DND-41 (cell line): ENCODE data around the gene NUBPL.
A peak's percentile ranks its signal among the peaks of the same experiment; 100 is the strongest.
"Not testable (repeated sequence)": the region's sequence is repeated elsewhere in the genome, so short reads cannot be mapped to it uniquely, and the experiment has no call there.

Source experiments
- ATAC-seq: fragments of 200-7000 bp; cut with Tn5 transposase; 3 replicates; pipeline ENCODE4 v1.9.1; 2021; ENCODE audit warnings: low read depth; ENCODE audit not compliant: insufficient read depth
- DNase-seq: peaks from one replicate; pipeline ENCODE4 v3.0.0-alpha.2; 2020
- H2AFZ ChIP-seq: 2 replicates; pipeline ENCODE4 v1.6.0; 2012; ENCODE audit warnings: low read depth, low read length
- H3K27ac ChIP-seq: 2 replicates; pipeline ENCODE4 v1.5.1; 2012; ENCODE audit warnings: low read length, inconsistent platforms
- H3K27me3 ChIP-seq: fragments of 200-600 bp; sonication (generic); 2 replicates; pipeline ENCODE4 v1.6.0; 2012; ENCODE audit warnings: low read length, mild to moderate bottlenecking, inconsistent platforms; ENCODE audit not compliant: insufficient read depth, poor library complexity
- H3K36me3 ChIP-seq: 2 replicates; pipeline ENCODE4 v1.5.1; 2012; ENCODE audit warnings: low read length, inconsistent platforms; ENCODE audit not compliant: insufficient read depth
- H3K4me1 ChIP-seq: 2 replicates; pipeline ENCODE4 v1.5.1; 2012; ENCODE audit warnings: mild to moderate bottlenecking, low read length; ENCODE audit not compliant: insufficient read depth
- H3K4me2 ChIP-seq: 2 replicates; pipeline ENCODE4 v1.6.0; 2012; ENCODE audit warnings: mild to moderate bottlenecking, moderate library complexity, low read length, inconsistent platforms; ENCODE audit not compliant: insufficient read depth
- H3K4me3 ChIP-seq, 2 experiments: fragments of 200-600 bp in 1 of 2; shearing (Covaris generic) in 1 of 2; 2 replicates each; pipeline ENCODE4 v1.5.1; 2012 to 2016; ENCODE audit warnings: inconsistent platforms in 2 of 2, low read length in 2 of 2, mild to moderate bottlenecking in 2 of 2, low read depth in 1 of 2, moderate library complexity in 1 of 2
- H3K79me2 ChIP-seq: 2 replicates; pipeline ENCODE4 v1.6.0; 2012; ENCODE audit warnings: low read length, inconsistent platforms; ENCODE audit not compliant: insufficient read depth
- H3K9ac ChIP-seq: 2 replicates; pipeline ENCODE4 v1.6.0; 2012; ENCODE audit warnings: low read depth, mild to moderate bottlenecking, inconsistent platforms, low read length, moderate library complexity
- H3K9me3 ChIP-seq: 2 replicates; pipeline ENCODE4 v1.5.1; 2012; ENCODE audit warnings: low read length, moderate library complexity, mild to moderate bottlenecking, inconsistent platforms; ENCODE audit not compliant: insufficient read depth, severe bottlenecking
- H4K20me1 ChIP-seq: 2 replicates; pipeline ENCODE4 v1.6.0; 2012; ENCODE audit warnings: low read length; ENCODE audit not compliant: insufficient read depth
- CTCF ChIP-seq: IDR thresholded peaks from 2 replicates; pipeline ENCODE4 v1.5.1; 2012; ENCODE audit warnings: borderline replicate concordance, low read length, moderate library complexity, mild to moderate bottlenecking; ENCODE audit not compliant: poor library complexity, severe bottlenecking; ENCODE audit errors: extremely low read depth
- EZH2 ChIP-seq: IDR thresholded peaks from 3 replicates; pipeline ENCODE4 v1.6.1; 2012; ENCODE audit warnings: borderline replicate concordance, low read depth, mild to moderate bottlenecking, moderate library complexity, low read length, inconsistent platforms; ENCODE audit not compliant: severe bottlenecking

NUBPL gene

GRCh38 chr14:31740688-31741087 is 179.5 kb downstream of the NUBPL start:
- ATAC-seq (no peak), DNase-seq (no peak)
- H3K4me1 ChIP-seq: no peaks in the 10 kb centered on the region
- H3K4me3 ChIP-seq: no peak overlapping the region
- H4K20me1 ChIP-seq: no peaks in the 10 kb centered on the region
- H3K27ac ChIP-seq: no peak overlapping the region
- no peak overlapping the region for H3K4me2 ChIP-seq
- H3K9me3 ChIP-seq: peaks cover 2% of the 10 kb centered on the region
- TF ChIP-seq CTCF (no peak), EZH2 (no peak)
- H3K27me3 ChIP-seq: no peaks in the 10 kb centered on the region
- no peaks in the 10 kb centered on the region for H3K79me2 ChIP-seq
- H2AFZ ChIP-seq: no peak overlapping the region
- H3K9ac ChIP-seq: no peak overlapping the region
- no peaks in the 10 kb centered on the region for H3K36me3 ChIP-seq

GRCh38 chr14:31745741-31746140 is 184.5 kb downstream of the NUBPL start:
- DNase-seq: no peak
- no peak for ATAC-seq
- no peak overlapping the region for H3K4me2 ChIP-seq
- peaks cover 15% of the 10 kb centered on the region for H3K9me3 ChIP-seq
- H2AFZ ChIP-seq: no peak overlapping the region
- TF ChIP-seq CTCF (peak; percentile 13), EZH2 (no peak)
- H4K20me1 ChIP-seq: no peaks in the 10 kb centered on the region
- H3K4me3 ChIP-seq: no peak overlapping the region
- no peaks in the 10 kb centered on the region for H3K27me3 ChIP-seq
- no peaks in the 10 kb centered on the region for H3K36me3 ChIP-seq
- no peaks in the 10 kb centered on the region for H3K79me2 ChIP-seq
- no peaks in the 10 kb centered on the region for H3K4me1 ChIP-seq
- no peak overlapping the region for H3K27ac ChIP-seq
- no peak overlapping the region for H3K9ac ChIP-seq

- Histone ChIP-seq H3K9me3 (peaks cover 15% of the 10 kb centered on the region), H3K27ac (no peak overlapping the region), H3K4me1 (no peaks in the 10 kb centered on the region), H3K36me3 (no peaks in the 10 kb centered on the region), H2AFZ (no peak overlapping the region), H3K79me2 (no peaks in the 10 kb centered on the region), H3K27me3 (no peaks in the 10 kb centered on the region), H3K9ac (no peak overlapping the region), H4K20me1 (no peaks in the 10 kb centered on the region), H3K4me3 (no peak overlapping the region), H3K4me2 (no peak overlapping the region)
- DNase-seq: no peak
- TF ChIP-seq CTCF (no peak), EZH2 (no peak)
- no peak for ATAC-seq
Observed at GRCh38 chr14:31746326-31746725, 185.1 kb downstream of the NUBPL start.

- ATAC-seq: no peak
- H3K4me3 ChIP-seq: no peak overlapping the region
- no peak for DNase-seq
- H3K4me1 ChIP-seq: no peaks in the 10 kb centered on the region
- no peaks in the 10 kb centered on the region for H4K20me1 ChIP-seq
- H3K27ac ChIP-seq: no peak overlapping the region
- H3K36me3 ChIP-seq: no peaks in the 10 kb centered on the region
- H3K27me3 ChIP-seq: no peaks in the 10 kb centered on the region
- H3K4me2 ChIP-seq: no peak overlapping the region
- H3K79me2 ChIP-seq: no peaks in the 10 kb centered on the region
- H3K9ac ChIP-seq: no peak overlapping the region
- peaks cover 15% of the 10 kb centered on the region for H3K9me3 ChIP-seq
- no peak overlapping the region for H2AFZ ChIP-seq
- TF ChIP-seq EZH2: no peak
- no peak for TF ChIP-seq CTCF
Observed at GRCh38 chr14:31749275-31749674, 188.1 kb downstream of the NUBPL start.

- DNase-seq, ATAC-seq: not testable (repeated sequence)
- peaks cover 11% of the 10 kb centered on the region for H3K9me3 ChIP-seq
Observed at GRCh38 chr14:31751047-31751446, 189.8 kb downstream of the NUBPL start.

More at GRCh38 chr14:31751047-31751446, 189.8 kb downstream of the NUBPL start:
- not testable (repeated sequence) for H3K4me1 ChIP-seq, H3K4me3 ChIP-seq, H3K36me3 ChIP-seq, H3K79me2 ChIP-seq, H3K4me2 ChIP-seq, H3K9ac ChIP-seq, H3K27ac ChIP-seq, H4K20me1 ChIP-seq, H3K27me3 ChIP-seq, H2AFZ ChIP-seq
